Fibroblast of villous mesenchyme (primary cell): ENCODE data around the gene RBPJ. TPM values are rescaled to one million over a fixed set of nuclear protein-coding genes. Genes with fewer than 3 reads are reported as not detected.
A peak's percentile ranks its signal among the peaks of the same experiment; 100 is the strongest.
"Not testable (repeated sequence)": the region's sequence is repeated elsewhere in the genome, so short reads cannot be mapped to it uniquely, and the experiment has no call there.

ENCODE experiments used
- DNase-seq: peaks from one replicate; pipeline ENCODE4 v3.0.0-alpha.2; 2010; ENCODE audit warnings: low read depth
- H3K4me3 ChIP-seq: 2 replicates; pipeline ENCODE4 v1.5.1; 2011; ENCODE audit warnings: low read depth, mild to moderate bottlenecking, low read length
- CTCF ChIP-seq: IDR thresholded peaks from 2 replicates; pipeline ENCODE4 v1.5.1; 2012; ENCODE audit warnings: low read depth, mild to moderate bottlenecking, low read length; ENCODE audit not compliant: insufficient read depth
- total RNA-seq: library from RNA; depleted of rRNA; stranded (reverse); fragments of >200 nt; gene quantifications from 2 replicates; pipeline ENCODE4 v1.2.3, GENCODE V29; 2012

RBPJ gene
- total RNA-seq, 1 donor = 58.7 TPM

DNA sequence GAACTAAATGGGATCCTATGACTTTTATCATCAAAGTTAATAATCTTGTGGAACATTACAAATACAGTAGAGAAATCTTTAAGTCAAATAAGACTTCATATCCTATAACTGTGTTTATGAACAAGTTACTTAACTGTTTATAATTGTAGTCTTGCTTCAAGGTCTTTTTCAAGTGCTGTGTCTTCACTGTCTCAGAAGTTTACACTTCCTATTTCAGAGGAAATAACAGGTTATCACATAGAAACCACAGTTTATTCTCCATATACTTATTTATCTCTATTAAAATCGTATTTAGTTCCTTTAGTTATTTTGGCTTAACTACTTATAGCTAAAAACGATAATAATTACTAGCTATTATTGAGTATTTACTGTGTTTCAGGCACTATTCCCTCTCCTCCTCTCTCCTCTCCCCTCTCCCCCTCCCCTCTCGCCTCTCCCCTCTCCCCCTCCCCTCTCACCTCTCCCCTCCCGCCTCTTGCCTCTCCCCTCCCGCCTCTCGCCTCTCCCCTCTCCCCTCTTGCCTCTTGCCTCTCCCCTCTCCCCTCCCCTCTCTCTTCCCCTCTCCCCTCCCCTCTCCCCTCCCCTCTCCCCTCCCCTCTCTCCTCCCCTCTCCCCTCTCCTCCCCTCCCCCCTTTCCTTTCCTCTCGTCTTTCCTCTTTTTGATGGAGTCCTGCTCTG is 63.7 kb downstream of the RBPJ start:
- TF ChIP-seq CTCF = no peak
- no peak for DNase-seq
- no peak overlapping the region for H3K4me3 ChIP-seq

GRCh38 chr4:26385690-26386089 is 64.9 kb downstream of the RBPJ start:
- no peak overlapping the region for H3K4me3 ChIP-seq
- DNase-seq = no peak
- TF ChIP-seq CTCF = no peak

DNA sequence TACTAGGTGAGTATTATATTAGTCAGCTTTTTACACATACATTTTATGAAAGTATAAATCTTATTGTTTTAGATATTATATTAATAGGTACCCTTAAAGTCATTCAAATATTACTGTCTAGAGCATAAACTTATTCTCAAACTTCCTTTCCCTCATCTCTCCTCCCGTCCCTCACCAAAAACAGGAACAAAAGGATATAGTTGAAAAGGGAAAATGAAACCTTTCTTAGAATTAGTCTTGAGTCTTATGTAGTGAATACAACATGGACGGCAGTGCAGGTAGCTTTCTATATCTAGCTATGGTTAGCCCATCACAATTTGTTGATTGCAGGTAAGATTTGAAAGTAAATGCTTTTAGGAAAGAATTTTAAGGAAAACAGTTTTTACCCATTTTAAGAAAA is 65.6 kb downstream of the RBPJ start:
- TF ChIP-seq CTCF = no peak
- DNase-seq = no peak
- H3K4me3 ChIP-seq = no peak overlapping the region

GRCh38 chr4:26388671-26389070 is 67.9 kb downstream of the RBPJ start:
- H3K4me3 ChIP-seq = no peak overlapping the region
- DNase-seq = no peak
- TF ChIP-seq CTCF = no peak

GRCh38 chr4:26397086-26397485 is 76.3 kb downstream of the RBPJ start:
- no peak for TF ChIP-seq CTCF
- H3K4me3 ChIP-seq = no peak overlapping the region
- DNase-seq = peak; percentile 44

DNA sequence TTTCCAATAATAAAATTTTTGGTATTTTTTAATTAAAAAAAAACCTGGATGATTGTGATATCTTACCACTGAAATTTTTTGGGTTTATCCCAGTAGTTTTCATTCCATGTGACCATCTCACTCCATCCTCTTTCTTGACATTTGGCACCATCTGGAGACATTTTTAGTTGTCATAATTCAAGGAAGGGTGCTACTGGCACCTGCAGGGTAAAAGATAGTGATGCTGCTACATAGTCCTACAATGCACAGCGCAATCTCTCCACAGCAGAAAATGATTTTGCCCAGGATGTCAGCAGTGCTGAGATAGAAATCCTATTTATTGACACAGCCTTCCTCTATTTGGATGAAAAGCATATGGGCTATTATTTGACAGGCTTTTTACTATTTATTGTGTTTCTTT is 79.3 kb downstream of the RBPJ start:
- DNase-seq = no peak
- no peak for TF ChIP-seq CTCF
- no peak overlapping the region for H3K4me3 ChIP-seq

DNA sequence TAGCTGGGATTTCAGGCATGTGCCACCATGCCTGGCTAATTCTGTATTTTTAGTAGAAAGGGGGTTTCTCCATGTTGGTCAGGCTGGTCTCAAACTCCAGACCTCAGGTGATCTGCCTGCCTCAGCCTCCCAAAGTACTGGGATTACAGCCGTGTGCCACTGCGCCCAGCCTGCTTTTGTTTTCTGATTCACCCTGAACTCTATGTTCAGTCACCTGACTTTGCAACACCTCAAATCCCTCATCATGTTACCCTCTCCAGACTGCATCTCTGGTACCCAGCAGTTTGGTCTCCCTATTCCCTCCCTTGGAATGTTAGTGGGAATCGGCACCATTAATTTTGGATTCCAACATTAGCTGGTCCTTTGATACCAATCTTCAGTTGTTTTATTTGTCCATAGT is 81.2 kb downstream of the RBPJ start:
- DNase-seq, H3K4me3 ChIP-seq: not testable (repeated sequence)
